B cell (primary cell): Measurements from ENCODE around the gene ORMDL3. TPM values are rescaled to one million over a fixed set of nuclear protein-coding genes. Genes with fewer than 3 reads are reported as not detected.

Experiments used
- ATAC-seq: fragments of 200-7000 bp; cut with Tn5 transposase; one replicate; pipeline ENCODE4 v1.10.0; 2021; ENCODE audit warnings: low read depth, mild to moderate bottlenecking, moderate number of reproducible peaks, moderate library complexity
- CTCF ChIA-PET: fragments of 350-600 bp; sonication (Branson Sonifier 250); formaldehyde crosslinking; loops from one replicate; lab custom pipeline; 2021; ENCODE audit warnings: antibody characterized with exemption, inconsistent platforms; lab: Charles Lee
- POLR2A ChIA-PET: fragments of 350-600 bp; sonication (Branson Sonifier 250); formaldehyde crosslinking; loops from one replicate; lab custom pipeline; 2021; ENCODE audit warnings: antibody characterized with exemption; lab: Charles Lee
- DNase-seq: peaks from one replicate; pipeline ENCODE4 v3.0.0; 2013
- H2AFZ ChIP-seq: 2 replicates; pipeline ENCODE4 v1.6.1; 2012; ENCODE audit warnings: mild to moderate bottlenecking, low read depth, low read length; ENCODE audit not compliant: insufficient read depth, poor library complexity, severe bottlenecking
- H3K27ac ChIP-seq, 2 donors: 1 replicate in 1 of 2; 2 replicates in 1 of 2; pipeline ENCODE4 v1.5.1; 2012 to 2013; ENCODE audit warnings: low read length in 2 of 2, mild to moderate bottlenecking in 2 of 2, moderate library complexity in 1 of 2
- H3K27me3 ChIP-seq, 4 experiments: fragments of 200-600 bp in 1 of 4; sonication (generic) in 1 of 4; replicated peaks in 1 of 4; 1 replicate in 2 of 4; 2 replicates in 2 of 4; pipeline versions ENCODE4 v1.6.1 to v1.7.0; 2013 to 2016; ENCODE audit warnings: low read length in 3 of 4, mild to moderate bottlenecking in 2 of 4, mixed read lengths in 1 of 4, moderate library complexity in 1 of 4; ENCODE audit not compliant: insufficient read depth in 4 of 4, control insufficient read depth in 3 of 4; ENCODE audit errors: control extremely low read depth in 1 of 4
- H3K36me3 ChIP-seq, 2 experiments: replicated peaks in 1 of 2; 1 replicate in 1 of 2; 2 replicates in 1 of 2; pipeline versions ENCODE4 v1.6.1 to v1.7.1; 2013; ENCODE audit warnings: low read length in 1 of 2; ENCODE audit not compliant: insufficient read depth in 2 of 2, control insufficient read depth in 1 of 2; ENCODE audit errors: control extremely low read depth in 1 of 2, extremely low read depth in 1 of 2
- H3K4me1 ChIP-seq, 2 donors: fragments of 200-600 bp in 1 of 2; sonication (generic) in 1 of 2; 1 replicate in 1 of 2; 2 replicates in 1 of 2; pipeline versions ENCODE4 v1.5.1 to v1.6.1; 2013 to 2017; ENCODE audit warnings: low read length in 2 of 2; ENCODE audit not compliant: control insufficient read depth in 2 of 2, insufficient read depth in 2 of 2
- H3K4me2 ChIP-seq: replicated peaks from 2 replicates; pipeline ENCODE3; 2012; ENCODE audit warnings: mild to moderate bottlenecking, low read depth, low read length; ENCODE audit not compliant: poor library complexity, severe bottlenecking
- H3K4me3 ChIP-seq, 5 experiments: fragments of 200-600 bp in 1 of 5; sonication (generic) in 1 of 5; 1 replicate in 3 of 5; 2 replicates in 2 of 5; pipeline versions ENCODE4 v1.5.1 to v1.7.0; 2011 to 2016; ENCODE audit warnings: low read length in 4 of 5, mild to moderate bottlenecking in 4 of 5, low read depth in 2 of 5, control low read depth in 1 of 5, moderate library complexity in 1 of 5; ENCODE audit not compliant: insufficient read depth in 1 of 5; ENCODE audit errors: control extremely low read depth in 1 of 5, extremely low read depth in 1 of 5
- H3K79me2 ChIP-seq: fragments of 200-600 bp; sonication (generic); one replicate; pipeline ENCODE4 v1.6.0; 2016; ENCODE audit warnings: low read length; ENCODE audit not compliant: control insufficient read depth, insufficient read depth
- H3K9ac ChIP-seq: fragments of 200-600 bp; sonication (generic); 2 replicates; pipeline ENCODE4 v1.6.1; 2017; ENCODE audit warnings: mild to moderate bottlenecking, low read length, moderate library complexity
- H3K9me3 ChIP-seq, 3 donors: one replicate each; pipeline versions ENCODE4 v1.6.1 to v1.7.1; 2013; ENCODE audit warnings: low read length in 2 of 3; ENCODE audit not compliant: control insufficient read depth in 2 of 3, insufficient read depth in 1 of 3; ENCODE audit errors: control extremely low read depth in 1 of 3
- H4K20me1 ChIP-seq: 2 replicates; pipeline ENCODE4 v1.6.0; 2012; ENCODE audit warnings: mild to moderate bottlenecking, low read length; ENCODE audit not compliant: insufficient read depth, control insufficient read depth, poor library complexity, severe bottlenecking
- H3K27ac Mint-ChIP-seq: one replicate; pipeline ENCODE4 v1.8.0; 2021; ENCODE audit warnings: mixed read lengths
- H3K27me3 Mint-ChIP-seq: one replicate; pipeline ENCODE4 v1.8.0; 2021; ENCODE audit warnings: mixed read lengths
- H3K4me1 Mint-ChIP-seq: one replicate; pipeline ENCODE4 v1.8.0; 2021; ENCODE audit warnings: mixed read lengths
- H3K4me3 Mint-ChIP-seq: one replicate; pipeline ENCODE4 v1.8.0; 2021; ENCODE audit warnings: mixed read lengths
- H3K9me3 Mint-ChIP-seq: one replicate; pipeline ENCODE4 v1.8.0; 2022; ENCODE audit warnings: mixed read lengths; ENCODE audit not compliant: insufficient read depth
- CTCF ChIP-seq: fragments of 200-600 bp; IDR thresholded peaks from one replicate; pipeline ENCODE4 v1.8.0; 2022; ENCODE audit warnings: antibody characterized with exemption, mild to moderate bottlenecking
- EZH2 ChIP-seq: IDR thresholded peaks from 2 replicates; pipeline ENCODE4 v1.6.1; 2012; ENCODE audit warnings: borderline replicate concordance, low read depth, mild to moderate bottlenecking, moderate library complexity, low read length; ENCODE audit not compliant: insufficient read depth, poor library complexity, severe bottlenecking
- WGBS: methylation state at CpG from one replicate; pipeline ENCODE4 v1.1.5; 2013; ENCODE audit warnings: missing lambda C conversion rate; ENCODE audit not compliant: insufficient coverage; 5-methylcytosine and 5-hydroxymethylcytosine counted together
- intact Hi-C: fragments of 100-400 bp; cut with micrococcal nuclease; formaldehyde crosslinking; loops from one replicate; pipeline ENCODE4 v1.10.0; 2022
- polyA plus RNA-seq: library from polyadenylated mRNA; depleted of rRNA; stranded (reverse); fragments of >200 nt; gene quantifications from 2 replicates; pipeline ENCODE4 v1.2.3, GENCODE V29; 2012
- total RNA-seq, 2 donors: library from RNA; stranded (reverse); fragments of 120-200 nt in 1 of 2; gene quantifications; 1 replicate in 1 of 2; 2 replicates in 1 of 2; pipeline versions ENCODE4 v1.2.3 to v1.2.4, GENCODE V29; 2013 to 2022

ORMDL3 gene
- total and polyA plus RNA-seq, 2 donors (not counting 1 experiment from before 2014, with no cell fraction given) = 51.8 to 90.6 TPM

GRCh38 chr17:39975801-39976200 is 48.4 kb upstream of the ORMDL3 start:
- DNase-seq = no peak
- no peak for TF ChIP-seq CTCF
- TF ChIP-seq EZH2 = no peak
- Histone ChIP-seq H3K9me3 (no peaks in the 10 kb centered on the region), H3K79me2 (peaks cover under 1% of the 10 kb centered on the region), H3K4me3 (no peak overlapping the region), H3K36me3 (no peaks in the 10 kb centered on the region), H4K20me1 (no peaks in the 10 kb centered on the region), H3K4me1 (peaks cover 14 to 17% of the 10 kb centered on the region in 2 donors), H2AFZ (no peak overlapping the region), H3K27me3 (peaks cover 0 to 6% (median 2%) of the 10 kb centered on the region in 4 experiments), H3K4me2 (no peak overlapping the region), H3K27ac (no peak overlapping the region), H3K9ac (no peak overlapping the region)
- intact Hi-C loops = no loop called here
- POLR2A ChIA-PET = no interaction called here
- Mint-ChIP-seq H3K4me3 (no peak overlapping the region), H3K27me3 (peaks cover 22% of the 10 kb centered on the region), H3K4me1 (peaks cover 17% of the 10 kb centered on the region), H3K9me3 (no peaks in the 10 kb centered on the region), H3K27ac (no peak overlapping the region)
- no peak for ATAC-seq
- CTCF ChIA-PET = interaction anchor here (8.1 kb wide), 1 partner anchor 18 kb away, joined by 97 read pairs; no protein-coding TSS in a partner anchor
- 94% methylated on average over 3 of the region's 4 CpGs for WGBS

- no peak for DNase-seq
- peaks cover 36% of the 10 kb centered on the region for H3K27me3 Mint-ChIP-seq
These were observed 47.0 kb upstream of the ORMDL3 start for GRCh38 chr17:39974433-39974832.

More at GRCh38 chr17:39974433-39974832, 47.0 kb upstream of the ORMDL3 start:
- ATAC-seq = no peak
- Histone ChIP-seq H3K79me2 (no peaks in the 10 kb centered on the region), H4K20me1 (no peaks in the 10 kb centered on the region), H3K4me2 (no peak overlapping the region), H3K27ac (no peak overlapping the region), H3K4me1 (peaks cover 9 to 10% of the 10 kb centered on the region in 2 donors), H2AFZ (no peak overlapping the region), H3K36me3 (no peaks in the 10 kb centered on the region), H3K27me3 (peaks cover 0 to 7% (median 3%) of the 10 kb centered on the region in 4 experiments), H3K9ac (no peak overlapping the region), H3K4me3 (no peak overlapping the region), H3K9me3 (no peaks in the 10 kb centered on the region)
- H3K4me3 Mint-ChIP-seq = no peak overlapping the region
- 60% methylated on average over 2 of the region's 5 CpGs for WGBS
- ChIA-PET CTCF (no interaction called here), POLR2A (no interaction called here)
- H3K4me1 Mint-ChIP-seq = peaks cover 4% of the 10 kb centered on the region
- no peak overlapping the region for H3K27ac Mint-ChIP-seq
- TF ChIP-seq EZH2 (no peak), CTCF (no peak)
- intact Hi-C loops = no loop called here
- H3K9me3 Mint-ChIP-seq = no peaks in the 10 kb centered on the region
